Psoas muscle (tissue), 8 donors: ENCODE results near the gene CPOX. TPM values are rescaled to one million over a fixed set of nuclear protein-coding genes. Genes with fewer than 3 reads are reported as not detected.

Experiments
- ATAC-seq, 4 donors: fragments of 200-7000 bp; cut with Tn5 transposase; one replicate each; pipeline ENCODE4 v1.9.1; 2020; ENCODE audit warnings: moderate library complexity in 3 of 4, mild to moderate bottlenecking in 2 of 4
- DNase-seq, 2 donors: peaks; one replicate each; pipeline ENCODE4 v3.0.0-alpha.2; 2020
- H3K27ac ChIP-seq: fragments of 200-600 bp; one replicate; pipeline ENCODE4 v1.8.0; 2022
- H3K27me3 ChIP-seq, 3 donors: fragments of 200-600 bp in 1 of 3; one replicate each; pipeline versions ENCODE4 v1.6.1 to v1.8.0; 2013 to 2022; ENCODE audit warnings: low read length in 2 of 3, mild to moderate bottlenecking in 2 of 3, moderate library complexity in 1 of 3; ENCODE audit not compliant: insufficient read depth in 3 of 3
- H3K36me3 ChIP-seq, 2 donors: fragments of 200-600 bp in 1 of 2; one replicate each; pipeline versions ENCODE4 v1.6.1 to v1.8.0; 2013 to 2022; ENCODE audit warnings: low read depth in 1 of 2, mild to moderate bottlenecking in 1 of 2, moderate library complexity in 1 of 2; ENCODE audit not compliant: insufficient read depth in 1 of 2
- H3K4me1 ChIP-seq: fragments of 200-600 bp; one replicate; pipeline ENCODE4 v1.8.0; 2022
- H3K4me3 ChIP-seq: fragments of 200-600 bp; one replicate; pipeline ENCODE4 v1.8.0; 2022; ENCODE audit warnings: mild to moderate bottlenecking
- H3K9me3 ChIP-seq: fragments of 200-600 bp; one replicate; pipeline ENCODE4 v1.8.0; 2022
- CTCF ChIP-seq: fragments of 200-600 bp; IDR thresholded peaks from one replicate; pipeline ENCODE4 v1.8.0; 2022; ENCODE audit warnings: antibody characterized with exemption
- WGBS, 3 donors: extraction: QIAGEN DNeasy Blood & Tissue Kit; methylation state at CpG; one replicate each; pipeline versions ENCODE4 v1.1.6 to v1.1.7; 2013; 5-methylcytosine and 5-hydroxymethylcytosine counted together
- intact Hi-C, 2 donors: fragments of 100-400 bp; cut with DNase I; formaldehyde crosslinking; loops; one replicate each; pipeline versions ENCODE4 v1.11.0 to v1.14.2; 2022
- polyA plus RNA-seq, 3 donors: library from polyadenylated mRNA; stranded (reverse); fragments of 200-250 nt; gene quantifications; one replicate each; pipeline ENCODE4 v1.2.3, GENCODE V29; 2013
- total RNA-seq, 4 donors: library from RNA; stranded (reverse); fragmentation: NEBNext Ultra II Directional in 2 of 4; extraction: Animal tissue kit (Norgen Biotek cat#: 25700) in 2 of 4; gene quantifications; one replicate each; pipeline versions ENCODE4 v1.2.1 to v1.2.4, GENCODE V29; 2021 to 2023
- donor health status: healthy with polysubstance abuse.
- donor health status: DM: no; HTN: no; CAD: no; lungs with moderate emphysema.
- donor health status: Bipolar disorder and iron deficiency.
- donor health status: healthy.
- donor health status: DM: yes; HTN: yes; CAD: no.
- donor health status: DM: no; HTN: no; CAD: no.
- donor health status: DM: no; HTN: no; CAD: no.
- donor health status: DM: yes; HTN: yes; CAD: no.

Gene CPOX
- total and polyA plus RNA-seq, 7 donors, result 5.8 to 16.4 (median 7.1) TPM

GRCh38 chr3:98554580-98554979 lies 38.8 kb downstream of the CPOX start:
- Histone ChIP-seq H3K4me1 (no peaks in the 10 kb centered on the region), H3K27me3 (no peaks in the 10 kb centered on the region), H3K27ac (no peak overlapping the region), H3K4me3 (no peak overlapping the region), H3K36me3 (no peaks in the 10 kb centered on the region), H3K9me3 (no peaks in the 10 kb centered on the region)
- no peak for DNase-seq
- TF ChIP-seq CTCF, result no peak
- ATAC-seq, result no peak
- 90 to 93% (median 92%) methylated on average over 2 of the region's 2 CpGs for WGBS, 3 donors
- intact Hi-C loops, result no loop called here

GRCh38 chr3:98553753-98554152 lies 39.7 kb downstream of the CPOX start:
- Histone ChIP-seq H3K9me3 (no peaks in the 10 kb centered on the region), H3K27me3 (no peaks in the 10 kb centered on the region), H3K36me3 (no peaks in the 10 kb centered on the region), H3K4me1 (no peaks in the 10 kb centered on the region), H3K27ac (no peak overlapping the region), H3K4me3 (no peak overlapping the region)
- TF ChIP-seq CTCF, result no peak
- intact Hi-C loops, result no loop called here
- no peak for DNase-seq
- WGBS, 3 donors, result 80 to 88% (median 84%) methylated on average over 2 of the region's 2 CpGs
- no peak for ATAC-seq

- WGBS, 3 donors, result 64 to 68% (median 65%) methylated on average over 6 of the region's 6 CpGs
- H3K36me3 ChIP-seq, result no peaks in the 10 kb centered on the region
- no peaks in the 10 kb centered on the region for H3K27me3 ChIP-seq
- H3K4me1 ChIP-seq, result no peaks in the 10 kb centered on the region
- no peak overlapping the region for H3K4me3 ChIP-seq
- intact Hi-C loops, result no loop called here
- TF ChIP-seq CTCF, result no peak
- no peaks in the 10 kb centered on the region for H3K9me3 ChIP-seq
- ATAC-seq, result no peak
- no peak for DNase-seq
- H3K27ac ChIP-seq, result no peak overlapping the region
Observed at GRCh38 chr3:98553021-98553563, 40.3 kb downstream of the CPOX start.

- 79 to 90% (median 81%) methylated on average over 4 of the region's 4 CpGs for WGBS, 3 donors
- DNase-seq, result no peak
- no peak overlapping the region for H3K27ac ChIP-seq
- no peaks in the 10 kb centered on the region for H3K27me3 ChIP-seq
- H3K36me3 ChIP-seq, result no peaks in the 10 kb centered on the region
- ATAC-seq, result no peak
- H3K4me1 ChIP-seq, result no peaks in the 10 kb centered on the region
- TF ChIP-seq CTCF, result no peak
- intact Hi-C loops, result no loop called here
- H3K9me3 ChIP-seq, result no peaks in the 10 kb centered on the region
- no peak overlapping the region for H3K4me3 ChIP-seq
Observed at GRCh38 chr3:98552232-98553020, 41.0 kb downstream of the CPOX start.
